GM19238 (cell line): ENCODE results near the gene GABRA4.

ENCODE experiments used
- DNase-seq: peaks from one replicate; pipeline ENCODE4 v3.0.0; 2011; ENCODE audit warnings: low spot score; ENCODE audit not compliant: insufficient read length

The GABRA4 gene

GRCh38 chr4:46993075-46994006 is at the start of gene GABRA4:
TSS of gene GABRA4 (minus strand) at chr4:46993581. CDS start at chr4:46993424, 157 bp downstream.
- DNase-seq, result no peak

- DNase-seq, result no peak
Observed at GRCh38 chr4:47040828-47041227, 47.4 kb upstream of the GABRA4 start.

DNA sequence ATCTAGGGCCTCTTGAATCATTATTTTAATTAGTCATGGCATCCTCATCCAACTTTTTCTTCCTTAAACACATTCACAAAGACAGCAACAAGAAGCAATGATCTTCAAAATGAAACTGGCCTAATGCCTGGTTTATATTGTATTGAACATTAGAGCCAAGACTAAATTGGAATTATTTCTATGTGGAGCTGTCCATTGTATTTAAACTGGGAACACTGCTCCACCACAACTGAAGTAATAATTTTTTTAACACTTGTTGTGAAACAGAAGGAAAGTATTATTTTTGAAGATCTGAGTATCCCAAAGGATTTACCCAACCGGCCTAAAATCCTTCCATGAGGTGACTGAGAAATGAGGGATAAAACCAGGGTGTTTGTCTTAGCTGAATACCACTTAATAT is 44.9 kb upstream of the GABRA4 start:
- DNase-seq, result no peak

DNA sequence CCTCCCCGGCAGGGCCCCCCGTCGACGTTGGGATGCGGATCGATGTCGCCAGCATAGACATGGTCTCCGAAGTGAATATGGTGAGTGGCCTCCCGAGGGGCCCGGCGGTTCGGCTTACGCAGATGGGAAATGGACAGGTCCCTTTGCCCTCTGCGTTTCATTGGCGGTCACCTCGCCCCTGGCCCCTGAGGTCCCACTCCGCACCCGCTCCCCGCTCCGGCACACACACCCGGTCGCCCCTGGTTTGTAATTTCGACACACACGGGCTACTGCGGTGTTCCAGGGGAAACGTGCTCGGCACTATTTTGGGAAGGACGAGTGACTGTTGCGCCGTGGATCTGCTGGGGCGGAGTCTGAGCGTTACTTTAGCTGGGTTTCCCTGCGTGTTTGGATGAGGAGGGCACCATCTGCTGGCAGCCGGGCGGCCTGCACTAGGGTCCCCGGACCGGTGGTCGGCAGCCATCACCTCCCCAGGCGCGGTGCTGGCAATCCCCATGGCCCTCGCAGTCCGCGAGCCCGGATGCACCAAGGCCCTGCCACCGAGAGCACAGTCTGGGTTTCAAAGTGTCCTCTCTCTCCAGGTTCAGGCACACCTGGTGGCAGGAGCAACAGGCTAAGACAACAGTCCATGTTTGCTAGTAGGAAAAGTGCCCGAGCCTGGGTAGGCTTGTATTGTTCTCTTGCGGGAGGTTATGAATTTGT is 39.2 kb upstream of the GABRA4 start:
- peak; percentile 13 for DNase-seq

DNA sequence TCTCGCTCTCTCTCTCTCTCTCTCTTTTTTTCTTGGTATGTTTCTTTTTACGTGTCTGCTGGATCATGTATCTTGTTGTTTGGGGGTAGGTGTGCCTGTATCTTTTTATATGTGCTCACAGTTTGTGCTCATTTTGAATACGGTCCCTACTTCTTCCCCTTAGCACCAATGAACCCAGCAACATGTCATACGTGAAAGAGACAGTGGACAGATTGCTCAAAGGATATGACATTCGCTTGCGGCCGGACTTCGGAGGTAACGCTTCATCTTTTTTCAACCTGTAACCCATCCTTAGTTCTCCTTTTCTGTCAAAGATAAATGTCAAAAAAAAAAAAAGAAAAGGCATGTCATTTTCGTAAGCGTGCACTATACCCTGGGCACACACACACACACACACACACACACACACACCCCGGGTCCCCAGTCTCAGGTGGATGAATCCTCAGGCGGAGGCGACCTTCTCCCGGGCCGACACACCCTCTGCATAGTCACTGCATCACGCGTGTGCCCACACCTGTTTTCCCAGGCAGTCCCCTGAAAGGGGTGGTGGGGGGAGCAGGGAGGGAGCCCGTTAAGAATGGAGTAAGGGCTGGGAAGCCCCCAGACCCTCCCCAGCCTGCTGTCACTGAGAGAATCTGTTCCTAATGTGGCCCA is 38.5 kb upstream of the GABRA4 start:
- no peak for DNase-seq

GRCh38 chr4:47031011-47031678 is 37.8 kb upstream of the GABRA4 start, which contains the start of gene GABRB1:
TSS of gene GABRB1 (plus strand) at chr4:47031567.
- no peak for DNase-seq

GRCh38 chr4:47017494-47017893 is 24.1 kb upstream of the GABRA4 start:
- DNase-seq, result no peak

GRCh38 chr4:47017081-47017480 is 23.7 kb upstream of the GABRA4 start:
- DNase-seq, result no peak

DNA sequence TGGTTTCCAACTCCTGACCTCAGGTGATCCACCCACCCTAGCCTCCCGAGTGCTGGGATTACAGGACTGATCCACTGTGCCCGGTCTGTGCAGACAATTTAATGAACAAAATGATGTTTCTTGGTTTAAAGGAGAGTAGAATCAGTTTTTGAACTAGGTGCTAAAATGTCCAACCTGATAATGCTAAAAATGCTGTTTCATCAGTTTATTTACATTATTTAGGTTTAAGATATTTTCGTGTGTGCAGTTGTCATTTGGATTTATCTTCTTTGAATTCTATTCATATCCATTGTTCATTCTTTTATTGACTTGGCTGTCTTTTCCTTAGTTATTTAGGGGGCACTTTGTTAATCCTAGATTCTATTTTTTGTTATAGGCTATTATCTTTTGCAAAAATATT is 20.0 kb upstream of the GABRA4 start:
- DNase-seq, result no peak

- DNase-seq, result no peak
Observed at GRCh38 chr4:47012676-47013075, 19.3 kb upstream of the GABRA4 start.

- no peak for DNase-seq
Observed at GRCh38 chr4:47010912-47011446, 17.6 kb upstream of the GABRA4 start.

- DNase-seq, result no peak
Observed at GRCh38 chr4:47010347-47010911, 17.0 kb upstream of the GABRA4 start.

- DNase-seq, result no peak
Observed at GRCh38 chr4:47002580-47002979, 9.2 kb upstream of the GABRA4 start.

DNA sequence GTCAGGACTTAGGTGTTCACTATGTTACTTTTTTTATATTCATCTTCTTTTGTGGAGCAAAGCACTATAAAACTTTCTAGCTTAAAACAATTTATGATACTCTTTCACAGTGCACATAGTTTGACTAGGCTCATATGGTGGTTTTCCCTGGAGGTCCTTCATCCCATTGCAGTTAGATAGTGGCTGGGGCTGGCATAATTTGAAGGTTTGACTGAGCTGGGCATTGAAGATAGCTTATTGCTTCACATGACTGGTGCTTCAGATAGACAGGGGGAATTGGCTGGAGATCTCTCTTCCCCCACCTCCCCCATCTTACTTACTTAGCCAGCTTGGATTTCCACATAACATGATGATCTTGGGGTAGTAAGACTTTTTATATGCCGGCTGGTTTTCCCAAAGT is 7.0 kb upstream of the GABRA4 start:
- DNase-seq, result no peak

DNA sequence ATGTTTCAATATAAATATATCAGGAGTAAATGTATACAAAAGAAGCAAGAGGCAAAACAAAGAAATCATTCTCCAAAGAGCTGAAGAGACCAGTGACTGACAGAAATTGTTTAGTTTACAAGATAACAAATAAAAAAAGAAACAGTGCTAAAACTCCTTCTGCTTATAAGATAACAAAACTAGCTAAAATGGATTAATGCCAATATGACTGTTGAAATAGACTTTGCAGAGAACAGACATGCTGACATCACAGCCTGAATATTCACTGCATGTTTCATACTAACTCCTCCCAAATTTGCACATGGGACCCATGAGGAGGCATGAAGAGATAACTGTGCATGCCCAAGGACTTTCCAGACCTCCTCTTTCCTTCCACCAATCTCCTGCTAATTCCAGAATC is 6.2 kb upstream of the GABRA4 start:
- no peak for DNase-seq

GRCh38 chr4:46994007-46994405 is 625 bp upstream of the GABRA4 start:
- DNase-seq, result no peak

GRCh38 chr4:46992338-46992737 is 1.0 kb downstream of the GABRA4 start:
- no peak for DNase-seq

- DNase-seq, result no peak
Observed at GRCh38 chr4:46986922-46987638, 6.3 kb downstream of the GABRA4 start.

DNA sequence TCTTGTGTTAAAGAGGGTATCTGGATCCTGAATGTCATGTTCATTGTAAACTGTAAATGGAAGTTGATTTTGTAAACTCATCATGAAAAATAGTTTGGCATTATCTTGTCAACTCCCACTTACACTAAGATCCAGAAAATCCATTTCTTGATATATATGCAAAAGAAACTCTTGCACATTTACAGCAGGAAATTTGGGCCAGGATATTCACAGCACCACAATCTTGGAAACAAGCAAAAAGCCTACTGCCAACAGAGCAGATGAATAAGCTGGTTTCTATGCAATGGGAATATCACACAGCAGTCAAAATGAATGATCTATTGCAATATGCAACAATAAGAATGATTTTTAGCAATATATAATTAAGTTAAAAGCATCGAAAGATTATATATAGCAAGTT is 8.6 kb downstream of the GABRA4 start:
- DNase-seq, result no peak

GRCh38 chr4:46980851-46981250 is 12.5 kb downstream of the GABRA4 start:
- no peak for DNase-seq
